Measurements from ENCODE around the gene CCDC142. TPM values are rescaled to one million over a fixed set of nuclear protein-coding genes. Genes with fewer than 3 reads are reported as not detected.

The CCDC142 gene
- total and polyA plus RNA-seq, 10 of the 15 experiments (the other 5 are each of a cell fraction or from before 2014, with no cell fraction given), result 0.93 to 16.9 (median 9.0) TPM

GRCh38 chr2:74507145-74507925, 24.5 kb upstream of the CCDC142 start, which contains the start of gene PCGF1:
PCGF1 (minus strand) TSS chr2:74507695; CDS start chr2:74507668, 27 bp downstream.
- Histone ChIP-seq H2AFZ (ENCODE audit: control insufficient read depth, low read depth, low read length) (peak within 1 kb of the TSS; percentile 100), H3K27me3 (replicated peaks in 1 of 2; ENCODE audit: control insufficient read depth in 2 of 2, insufficient read depth in 2 of 2, low read length in 1 of 2) (peaks cover 0 to under 1% of the 10 kb centered on the region in 2 experiments; a peak in 1 of 4 replicates), H3K9me3 (replicated peaks; ENCODE audit: control insufficient read depth, insufficient read depth, low read length) (no peaks in the 10 kb centered on the region), H3K27ac (ENCODE audit: control insufficient read depth, insufficient read depth) (peak within 1 kb of the TSS; percentile 97), H3K4me2 (ENCODE audit: control insufficient read depth, insufficient read depth) (peak within 1 kb of the TSS; percentile 95), H3K36me3 (ENCODE audit: control insufficient read depth in 2 of 2, insufficient read depth in 2 of 2, low read length in 1 of 2) (peaks cover 0 to 7% of the 10 kb centered on the region in 2 experiments; a peak in 1 of 4 replicates), H3K9ac (ENCODE audit: control insufficient read depth, insufficient read depth, low read length) (peak within 1 kb of the TSS; percentile 93), H4K20me1 (ENCODE audit: control insufficient read depth, insufficient read depth) (no peaks in the 10 kb centered on the region), H3K4me3 (peak within 1 kb of the TSS; percentile 98), H3K79me2 (ENCODE audit: control insufficient read depth, insufficient read depth, low read length) (peaks cover 12% of the 10 kb centered on the region), H3K4me1 (ENCODE audit: control insufficient read depth, insufficient read depth, low read length) (peaks cover 27% of the 10 kb centered on the region)
- intact Hi-C loops (cut with micrococcal nuclease; ENCODE audit: unreplicated experiment) (loop anchor here (1.0 kb wide), 2 partner anchors 22 to 80 kb away; partner anchors contain the start of genes AUP1 and HTRA2), in situ Hi-C loops (cut with MboI) (no loop called here)
- peak; percentile 89 for ATAC-seq
- RAD21 ChIA-PET (ENCODE audit: unreplicated experiment), result interaction anchor here (0.7 to 5.5 kb wide), 8 partner anchors 24 to 84 kb away, joined by 3 to 61 read pairs (median 4); partner anchors contain the start of genes AUP1, HTRA2 and WBP1
- BruUV-seq (replicated peaks), result no TSS peak
- CTCF ChIA-PET, result interaction anchor here (0.6 to 13.9 kb wide), 10 partner anchors 12 to 79 kb away, joined by 3 to 231 read pairs (median 4); partner anchors contain the start of genes AUP1, CCDC142, DQX1 and HTRA2
- WGBS (ENCODE audit: insufficient coverage, insufficient replicate concordance, low lambda C conversion rate, missing lambda C conversion rate), result 1% methylated on average over 56 of the region's 56 CpGs
- SMC1A ChIA-PET (ENCODE audit: uncharacterized antibody, unreplicated experiment), result interaction anchor here (0.7 to 5.2 kb wide), 8 partner anchors 15 to 79 kb away, joined by 3 to 71 read pairs (median 4); partner anchors contain the start of genes AUP1, DQX1 and HTRA2
- POLR2A ChIA-PET, result interaction anchor here (0.7 to 5.8 kb wide), 13 partner anchors 15 to 111 kb away, joined by 3 to 33 read pairs (median 4); partner anchors contain the start of genes AUP1, DQX1, HTRA2 and TTC31
- peak; percentile 97 for FAIRE-seq
- DNase-seq (ENCODE audit: low read depth, low spot score), result peak; percentile 95
- TF ChIP-seq MTA3 (IDR thresholded peaks at IDR 0.05; ENCODE audit: borderline replicate concordance, low read length) (no peak), CHD1 (IDR thresholded peaks at IDR 0.05; ENCODE audit: low read depth, low read length) (no peak), STAT3 (IDR thresholded peaks at IDR 0.05; ENCODE audit: low read depth, low read length) (no peak), ZZZ3 (IDR thresholded peaks at IDR 0.05; ENCODE audit: control insufficient read depth, insufficient read length, low read depth) (no peak), HCFC1 (IDR thresholded peaks at IDR 0.05; ENCODE audit: low read length) (peak; percentile 45; the same call in 1 of the 2 replicates), MAX (IDR thresholded peaks at IDR 0.05; ENCODE audit: low read depth, low read length) (peak; percentile 79; the same call in 1 of the 2 replicates), ZBTB4 (CRISPR knock-in tag; IDR thresholded peaks at IDR 0.05) (no peak), SUPT20H (IDR thresholded peaks at IDR 0.05; ENCODE audit: borderline replicate concordance, control insufficient read depth, low read depth, low read length) (no peak), NR2C1 (IDR thresholded peaks at IDR 0.05) (no peak; the same call in 1 of the 2 replicates), GATAD2B (conservative IDR thresholded peaks at IDR 0.05; ENCODE audit: low read depth) (peak; percentile 54), HDAC2 (IDR thresholded peaks at IDR 0.05) (no peak), POLR2AphosphoS5 (IDR thresholded peaks at IDR 0.05; ENCODE audit: low read length) (peak; percentile 91), ZNF622 (IDR thresholded peaks at IDR 0.05) (no peak), MYC (IDR thresholded peaks at IDR 0.05; ENCODE audit: insufficient read depth, insufficient read length, insufficient replicate concordance, low read length, severe bottlenecking) (no peak), RB1 (IDR thresholded peaks at IDR 0.05; ENCODE audit: borderline replicate concordance) (peak; percentile 81; the same call in 1 of the 2 replicates), MXI1 (IDR thresholded peaks at IDR 0.05; ENCODE audit: low read depth, low read length) (peak; percentile 87; the same call in 1 of the 2 replicates), EZH2 (IDR thresholded peaks at IDR 0.05; ENCODE audit: borderline replicate concordance, control insufficient read depth, low read depth, low read length) (no peak), PKNOX1 (IDR thresholded peaks at IDR 0.05) (peak; percentile 21; the same call in 1 of the 2 replicates), MYB (IDR thresholded peaks at IDR 0.05; ENCODE audit: borderline replicate concordance, low read depth, low read length) (no peak)

Measured in GM12878 (cell line).